WTC11 (cell line): Measurements from ENCODE around the gene ATP6V0E1. TPM values are rescaled to one million over a fixed set of nuclear protein-coding genes. Genes with fewer than 3 reads are reported as not detected.

Source experiments
- ATAC-seq: fragments of 200-7000 bp; cut with Tn5 transposase; 2 replicates; pipeline ENCODE4 v1.10.0; 2021; ENCODE audit warnings: mild to moderate bottlenecking, moderate library complexity
- CTCF ChIA-PET: fragments of 300-600 bp; sonication (Branson Sonifier 250); formaldehyde crosslinking; loops from one replicate; lab custom pipeline; 2021; ENCODE audit warnings: antibody characterized with exemption; lab: Charles Lee
- POLR2A ChIA-PET: fragments of 350-600 bp; sonication (Branson Sonifier 250); formaldehyde crosslinking; loops from one replicate; lab custom pipeline; 2021; ENCODE audit warnings: antibody characterized with exemption; lab: Charles Lee
- DNase-seq: peaks from one replicate; pipeline ENCODE4 v3.0.0; 2021; ENCODE audit warnings: low spot score
- H3K27ac Mint-ChIP-seq: 2 replicates; pipeline ENCODE4 v1.8.0; 2021; ENCODE audit warnings: mixed read lengths
- H3K27me3 Mint-ChIP-seq: 2 replicates; pipeline ENCODE4 v1.8.0; 2021; ENCODE audit warnings: low read depth, mild to moderate bottlenecking, moderate library complexity, mixed read lengths
- H3K36me3 Mint-ChIP-seq: 2 replicates; pipeline ENCODE4 v1.8.0; 2021; ENCODE audit warnings: mixed read lengths
- H3K4me1 Mint-ChIP-seq: 2 replicates; pipeline ENCODE4 v1.8.0; 2022; ENCODE audit warnings: mixed read lengths
- H3K4me3 Mint-ChIP-seq: 2 replicates; pipeline ENCODE4 v1.8.0; 2021; ENCODE audit warnings: mild to moderate bottlenecking, moderate library complexity, mixed read lengths
- H3K9me3 Mint-ChIP-seq: 2 replicates; pipeline ENCODE4 v1.8.0; 2021; ENCODE audit warnings: mixed read lengths
- AFF4 ChIP-seq: sonication (generic); formaldehyde crosslinking; IDR thresholded peaks from 2 replicates; pipeline ENCODE4 v1.8.1; 2023; ENCODE audit warnings: mild to moderate bottlenecking, missing genetic modification reagents, borderline replicate concordance
- ELF4 ChIP-seq: sonication (generic); formaldehyde crosslinking; IDR thresholded peaks from 2 replicates; pipeline ENCODE4 v1.8.1; 2022; ENCODE audit warnings: low read depth, mild to moderate bottlenecking, moderate library complexity, missing genetic modification reagents
- EMX1 ChIP-seq: fragments of 250-450 bp; sonication (Bioruptor Pico); IDR thresholded peaks from 2 replicates; pipeline ENCODE4 v1.8.0; 2021; ENCODE audit warnings: mild to moderate bottlenecking
- FOXK1 ChIP-seq: sonication (generic); formaldehyde crosslinking; IDR thresholded peaks from 2 replicates; pipeline ENCODE4 v1.8.0; 2022; ENCODE audit warnings: mild to moderate bottlenecking, moderate library complexity, missing genetic modification reagents
- GTF2I ChIP-seq: fragments of 250-450 bp; sonication (Bioruptor Pico); conservative IDR thresholded peaks from 2 replicates; pipeline ENCODE4 v1.4.0; 2021; ENCODE audit warnings: mild to moderate bottlenecking
- HMGA2 ChIP-seq: fragments of 250-450 bp; sonication (Bioruptor Pico); IDR thresholded peaks from 2 replicates; pipeline ENCODE4 v1.4.0; 2021; ENCODE audit warnings: mild to moderate bottlenecking, moderate library complexity
- IRF2 ChIP-seq: sonication (generic); formaldehyde crosslinking; IDR thresholded peaks from 2 replicates; pipeline ENCODE4 v1.8.0; 2022; ENCODE audit warnings: low read depth, missing genetic modification reagents, borderline replicate concordance
- MLX ChIP-seq: sonication (generic); formaldehyde crosslinking; IDR thresholded peaks from 2 replicates; pipeline ENCODE4 v1.8.1; 2023; ENCODE audit warnings: mild to moderate bottlenecking, missing genetic modification reagents, moderate library complexity
- NFE2L1 ChIP-seq: sonication (generic); formaldehyde crosslinking; IDR thresholded peaks from 2 replicates; pipeline ENCODE4 v1.8.1; 2023; ENCODE audit warnings: missing genetic modification reagents
- NFYB ChIP-seq: sonication (generic); formaldehyde crosslinking; conservative IDR thresholded peaks from 2 replicates; pipeline ENCODE4 v1.8.0; 2022; ENCODE audit warnings: low read depth, missing genetic modification reagents
- RORB ChIP-seq: fragments of 250-450 bp; sonication (Bioruptor Pico); IDR thresholded peaks from 2 replicates; pipeline ENCODE4 v1.9.0; 2021; ENCODE audit warnings: mild to moderate bottlenecking
- SMAD3 ChIP-seq: sonication (generic); formaldehyde crosslinking; IDR thresholded peaks from 2 replicates; pipeline ENCODE4 v1.8.0; 2022; ENCODE audit warnings: missing genetic modification reagents, mild to moderate bottlenecking, borderline replicate concordance
- SMAD4 ChIP-seq: sonication (generic); formaldehyde crosslinking; IDR thresholded peaks from 2 replicates; pipeline ENCODE4 v1.8.0; 2022; ENCODE audit warnings: mild to moderate bottlenecking, missing genetic modification reagents
- TEAD1 ChIP-seq: sonication (generic); formaldehyde crosslinking; IDR thresholded peaks from 2 replicates; pipeline ENCODE4 v1.8.0; 2022; ENCODE audit warnings: mild to moderate bottlenecking, missing genetic modification reagents
- TEAD4 ChIP-seq: sonication (generic); formaldehyde crosslinking; IDR thresholded peaks from 2 replicates; pipeline ENCODE4 v1.8.0; 2022; ENCODE audit warnings: mild to moderate bottlenecking, missing genetic modification reagents
- TP53 ChIP-seq: sonication (generic); formaldehyde crosslinking; IDR thresholded peaks from 2 replicates; pipeline ENCODE4 v1.8.1; 2023; ENCODE audit warnings: mild to moderate bottlenecking, missing genetic modification reagents
- ZBTB21 ChIP-seq: sonication (generic); formaldehyde crosslinking; IDR thresholded peaks from 2 replicates; pipeline ENCODE4 v1.8.1; 2023; ENCODE audit warnings: mild to moderate bottlenecking, missing genetic modification reagents, borderline replicate concordance
- ZMAT4 ChIP-seq: fragments of 250-450 bp; sonication (Bioruptor Pico); IDR thresholded peaks from 2 replicates; pipeline ENCODE4 v1.9.0; 2021; ENCODE audit warnings: mild to moderate bottlenecking
- ZNF232 ChIP-seq: sonication (generic); formaldehyde crosslinking; IDR thresholded peaks from 2 replicates; pipeline ENCODE4 v1.8.0; 2022; ENCODE audit warnings: mild to moderate bottlenecking, missing genetic modification reagents
- ZNF263 ChIP-seq: sonication (generic); formaldehyde crosslinking; IDR thresholded peaks from 2 replicates; pipeline ENCODE4 v1.8.1; 2022; ENCODE audit warnings: low read depth, mild to moderate bottlenecking, moderate library complexity, missing genetic modification reagents
- ZNF317 ChIP-seq: sonication (generic); formaldehyde crosslinking; IDR thresholded peaks from 2 replicates; pipeline ENCODE4 v1.8.1; 2023; ENCODE audit warnings: low read depth, mild to moderate bottlenecking, moderate library complexity, missing genetic modification reagents, borderline replicate concordance
- ZNF416 ChIP-seq: fragments of 250-450 bp; sonication (Bioruptor Pico); IDR thresholded peaks from 2 replicates; pipeline ENCODE4 v1.9.0; 2021; ENCODE audit warnings: mild to moderate bottlenecking, inconsistent platforms
- total RNA-seq: library from RNA; stranded (reverse); gene quantifications from 3 replicates; pipeline ENCODE4 v1.2.3, GENCODE V29; 2021
- TF ChIP-seq, protein P1 (sequence below): sonication (generic); formaldehyde crosslinking; IDR thresholded peaks from 2 replicates; pipeline ENCODE4 v1.8.1; 2022; ENCODE audit warnings: low read depth, missing genetic modification reagents, borderline replicate concordance
- TF ChIP-seq, protein P2 (sequence below): sonication (generic); formaldehyde crosslinking; IDR thresholded peaks from 2 replicates; pipeline ENCODE4 v1.8.1; 2022; ENCODE audit warnings: mild to moderate bottlenecking, missing genetic modification reagents, moderate library complexity, borderline replicate concordance
- TF ChIP-seq, protein P3 (sequence below): sonication (generic); formaldehyde crosslinking; IDR thresholded peaks from 2 replicates; pipeline ENCODE4 v1.8.1; 2022; ENCODE audit warnings: missing genetic modification reagents, borderline replicate concordance

ATP6V0E1 gene
- total RNA-seq, 1 experiment from 2014 or later = 80.9 TPM

DNA sequence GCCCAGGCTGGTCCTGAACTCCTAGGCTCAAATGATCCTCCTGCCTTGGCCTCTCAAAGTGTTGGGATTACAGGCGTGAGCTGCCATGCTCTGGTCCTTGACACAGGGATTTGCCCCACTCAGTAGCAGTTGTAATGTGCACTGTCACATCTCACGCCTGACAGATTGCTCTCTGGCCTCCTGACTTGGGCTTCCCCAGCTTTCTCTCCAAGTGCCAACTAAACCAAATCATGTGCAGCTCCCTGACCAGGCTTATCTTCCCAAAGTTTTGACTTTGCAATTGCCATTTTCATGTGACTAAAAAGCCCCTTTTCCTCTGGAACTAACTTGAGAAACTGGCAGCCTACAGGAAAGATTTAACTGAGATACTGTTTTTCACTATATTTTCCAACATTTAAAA lies 13.7 kb upstream of the ATP6V0E1 start (continued):
- TF ChIP-seq, protein P1, sequence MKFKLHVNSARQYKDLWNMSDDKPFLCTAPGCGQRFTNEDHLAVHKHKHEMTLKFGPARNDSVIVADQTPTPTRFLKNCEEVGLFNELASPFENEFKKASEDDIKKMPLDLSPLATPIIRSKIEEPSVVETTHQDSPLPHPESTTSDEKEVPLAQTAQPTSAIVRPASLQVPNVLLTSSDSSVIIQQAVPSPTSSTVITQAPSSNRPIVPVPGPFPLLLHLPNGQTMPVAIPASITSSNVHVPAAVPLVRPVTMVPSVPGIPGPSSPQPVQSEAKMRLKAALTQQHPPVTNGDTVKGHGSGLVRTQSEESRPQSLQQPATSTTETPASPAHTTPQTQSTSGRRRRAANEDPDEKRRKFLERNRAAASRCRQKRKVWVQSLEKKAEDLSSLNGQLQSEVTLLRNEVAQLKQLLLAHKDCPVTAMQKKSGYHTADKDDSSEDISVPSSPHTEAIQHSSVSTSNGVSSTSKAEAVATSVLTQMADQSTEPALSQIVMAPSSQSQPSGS (CRISPR knock-in tag) = no peak
- no peak for TF ChIP-seq SMAD4 (CRISPR knock-in tag)
- no peak for TF ChIP-seq SMAD3
- TF ChIP-seq ZBTB21 = no peak
- no peak for TF ChIP-seq EMX1 (CRISPR knock-in tag)
- no peak for TF ChIP-seq ZNF232 (CRISPR knock-in tag)
- no peak for TF ChIP-seq ZNF317 (CRISPR knock-in tag)
- TF ChIP-seq GTF2I (CRISPR knock-in tag) = no peak

DNA sequence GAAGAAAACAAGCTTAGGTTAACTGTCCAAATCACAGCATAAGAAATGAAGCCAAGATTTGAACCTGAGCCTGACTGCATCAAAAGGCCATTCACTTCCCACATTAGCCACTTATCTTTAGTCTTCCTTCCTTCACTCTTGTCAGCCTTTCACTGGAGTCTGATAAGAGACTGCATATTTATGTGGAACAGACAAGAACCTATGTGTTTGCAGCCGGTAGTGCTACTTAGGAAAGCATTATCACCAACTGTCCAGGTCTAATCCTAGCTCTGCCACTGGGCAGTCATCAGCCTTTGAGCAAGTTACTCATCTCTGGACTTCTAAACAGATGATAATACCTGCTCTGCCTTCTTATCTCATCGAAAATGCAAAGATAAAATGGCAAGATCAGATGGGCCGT lies 12.1 kb upstream of the ATP6V0E1 start:
- Mint-ChIP-seq H3K27ac (no peak overlapping the region), H3K36me3 (peaks cover 13% of the 10 kb centered on the region), H3K27me3 (peaks cover 18% of the 10 kb centered on the region), H3K4me3 (no peak overlapping the region), H3K9me3 (no peaks in the 10 kb centered on the region), H3K4me1 (no peaks in the 10 kb centered on the region)
- ChIA-PET CTCF (interaction anchor here (1.0 kb wide), 2 partner anchors 12 to 13 kb away, joined by 3 to 5 read pairs; partner anchors contain the start of gene RPL26L1), POLR2A (no interaction called here)
- no peak for DNase-seq
- ATAC-seq = no peak
- TF ChIP-seq, protein P2, sequence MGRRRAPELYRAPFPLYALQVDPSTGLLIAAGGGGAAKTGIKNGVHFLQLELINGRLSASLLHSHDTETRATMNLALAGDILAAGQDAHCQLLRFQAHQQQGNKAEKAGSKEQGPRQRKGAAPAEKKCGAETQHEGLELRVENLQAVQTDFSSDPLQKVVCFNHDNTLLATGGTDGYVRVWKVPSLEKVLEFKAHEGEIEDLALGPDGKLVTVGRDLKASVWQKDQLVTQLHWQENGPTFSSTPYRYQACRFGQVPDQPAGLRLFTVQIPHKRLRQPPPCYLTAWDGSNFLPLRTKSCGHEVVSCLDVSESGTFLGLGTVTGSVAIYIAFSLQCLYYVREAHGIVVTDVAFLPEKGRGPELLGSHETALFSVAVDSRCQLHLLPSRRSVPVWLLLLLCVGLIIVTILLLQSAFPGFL = no peak
- no peak for TF ChIP-seq ELF4 (CRISPR knock-in tag)
- TF ChIP-seq ZNF232 (CRISPR knock-in tag) = no peak
- no peak for TF ChIP-seq NFE2L1 (CRISPR knock-in tag)
- TF ChIP-seq TEAD1 (CRISPR knock-in tag) = no peak
- TF ChIP-seq, protein P3, sequence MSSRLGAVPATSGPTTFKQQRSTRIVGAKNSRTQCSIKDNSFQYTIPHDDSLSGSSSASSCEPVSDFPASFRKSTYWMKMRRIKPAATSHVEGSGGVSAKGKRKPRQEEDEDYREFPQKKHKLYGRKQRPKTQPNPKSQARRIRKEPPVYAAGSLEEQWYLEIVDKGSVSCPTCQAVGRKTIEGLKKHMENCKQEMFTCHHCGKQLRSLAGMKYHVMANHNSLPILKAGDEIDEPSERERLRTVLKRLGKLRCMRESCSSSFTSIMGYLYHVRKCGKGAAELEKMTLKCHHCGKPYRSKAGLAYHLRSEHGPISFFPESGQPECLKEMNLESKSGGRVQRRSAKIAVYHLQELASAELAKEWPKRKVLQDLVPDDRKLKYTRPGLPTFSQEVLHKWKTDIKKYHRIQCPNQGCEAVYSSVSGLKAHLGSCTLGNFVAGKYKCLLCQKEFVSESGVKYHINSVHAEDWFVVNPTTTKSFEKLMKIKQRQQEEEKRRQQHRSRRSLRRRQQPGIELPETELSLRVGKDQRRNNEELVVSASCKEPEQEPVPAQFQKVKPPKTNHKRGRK = no peak
- TF ChIP-seq SMAD4 (CRISPR knock-in tag) = no peak
- no peak for TF ChIP-seq RORB (CRISPR knock-in tag)
- TF ChIP-seq TEAD4 = no peak
- TF ChIP-seq HMGA2 (CRISPR knock-in tag) = no peak
- no peak for TF ChIP-seq TP53 (CRISPR knock-in tag)
- no peak for TF ChIP-seq IRF2
- no peak for TF ChIP-seq ZNF263 (CRISPR knock-in tag)
- TF ChIP-seq ZNF416 = no peak

- H3K4me3 Mint-ChIP-seq = no peak overlapping the region
- ATAC-seq (no peak), DNase-seq (no peak)
- H3K4me1 Mint-ChIP-seq = no peaks in the 10 kb centered on the region
- ChIA-PET CTCF (interaction anchor here (0.6 to 0.8 kb wide), 2 partner anchors 172 to 265 kb away, joined by 3 to 4 read pairs; no protein-coding TSS in a partner anchor), POLR2A (no interaction called here)
- no peak overlapping the region for H3K27ac Mint-ChIP-seq
- H3K27me3 Mint-ChIP-seq = peaks cover 20% of the 10 kb centered on the region
- H3K9me3 Mint-ChIP-seq = no peaks in the 10 kb centered on the region
- H3K36me3 Mint-ChIP-seq = peaks cover 13% of the 10 kb centered on the region
- no peak for TF ChIP-seq AFF4
- TF ChIP-seq FOXK1 (CRISPR knock-in tag) = no peak
- no peak for TF ChIP-seq ZMAT4 (CRISPR knock-in tag)
- no peak for TF ChIP-seq ZNF317 (CRISPR knock-in tag)
- TF ChIP-seq MLX (CRISPR knock-in tag) = no peak
- no peak for TF ChIP-seq NFYB (CRISPR knock-in tag)
- TF ChIP-seq ZNF263 (CRISPR knock-in tag) = no peak
- no peak for TF ChIP-seq NFE2L1 (CRISPR knock-in tag)
Measured at GRCh38 chr5:172972552-172972951, 11.0 kb upstream of the ATP6V0E1 start.
